Suprapubic skin (tissue), 4 donors: ENCODE results near the gene LCMT2.
"Not testable (repeated sequence)": the region's sequence is repeated elsewhere in the genome, so short reads cannot be mapped to it uniquely, and the experiment has no call there.

Experiments used
- EP300 ChIP-seq: sonication (generic); formaldehyde crosslinking; IDR thresholded peaks from one replicate; pipeline ENCODE4 v1.6.1; 2017; ENCODE audit warnings: antibody characterized with exemption
- POLR2A ChIP-seq, 2 donors: fragments of 450-650 bp; IDR thresholded peaks; one replicate each; pipeline ENCODE4 v1.6.1; 2017; ENCODE audit warnings: antibody characterized with exemption in 2 of 2, mild to moderate bottlenecking in 2 of 2, moderate library complexity in 2 of 2
- POLR2AphosphoS5 ChIP-seq, 3 donors: sonication (generic); formaldehyde crosslinking; IDR thresholded peaks; one replicate each; pipeline ENCODE4 v1.6.1; 2017; ENCODE audit warnings: antibody characterized with exemption in 3 of 3
- TF ChIP-seq, protein P1 (sequence below), 2 donors: fragments of 200-600 bp in 1 of 2; fragments of 450-650 bp in 1 of 2; sonication (generic) in 1 of 2; IDR thresholded peaks; one replicate each; pipeline ENCODE4 v1.5.1; 2016 to 2019; ENCODE audit warnings: antibody characterized with exemption in 2 of 2, mild to moderate bottlenecking in 1 of 2, moderate library complexity in 1 of 2

DNA sequence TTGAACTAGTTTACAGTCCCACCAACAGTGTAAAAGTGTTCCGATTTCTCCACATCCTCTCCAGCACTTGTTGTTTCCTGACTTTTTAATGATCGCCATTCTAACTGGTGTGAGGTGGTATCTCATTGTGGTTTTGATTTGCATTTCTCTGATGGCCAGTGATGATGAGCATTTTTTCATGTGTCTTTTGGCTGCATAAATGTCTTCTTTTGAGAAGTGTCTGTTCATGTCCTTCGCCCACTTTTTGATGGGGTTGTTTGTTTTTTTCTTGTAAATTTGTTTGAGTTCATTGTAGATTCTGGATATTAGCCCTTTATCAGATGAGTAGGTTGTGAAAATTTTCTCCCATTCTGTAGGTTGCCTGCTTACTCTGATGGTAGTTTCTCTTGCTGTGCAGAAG lies 40.7 kb downstream of the LCMT2 start:
- TF ChIP-seq, protein P1, sequence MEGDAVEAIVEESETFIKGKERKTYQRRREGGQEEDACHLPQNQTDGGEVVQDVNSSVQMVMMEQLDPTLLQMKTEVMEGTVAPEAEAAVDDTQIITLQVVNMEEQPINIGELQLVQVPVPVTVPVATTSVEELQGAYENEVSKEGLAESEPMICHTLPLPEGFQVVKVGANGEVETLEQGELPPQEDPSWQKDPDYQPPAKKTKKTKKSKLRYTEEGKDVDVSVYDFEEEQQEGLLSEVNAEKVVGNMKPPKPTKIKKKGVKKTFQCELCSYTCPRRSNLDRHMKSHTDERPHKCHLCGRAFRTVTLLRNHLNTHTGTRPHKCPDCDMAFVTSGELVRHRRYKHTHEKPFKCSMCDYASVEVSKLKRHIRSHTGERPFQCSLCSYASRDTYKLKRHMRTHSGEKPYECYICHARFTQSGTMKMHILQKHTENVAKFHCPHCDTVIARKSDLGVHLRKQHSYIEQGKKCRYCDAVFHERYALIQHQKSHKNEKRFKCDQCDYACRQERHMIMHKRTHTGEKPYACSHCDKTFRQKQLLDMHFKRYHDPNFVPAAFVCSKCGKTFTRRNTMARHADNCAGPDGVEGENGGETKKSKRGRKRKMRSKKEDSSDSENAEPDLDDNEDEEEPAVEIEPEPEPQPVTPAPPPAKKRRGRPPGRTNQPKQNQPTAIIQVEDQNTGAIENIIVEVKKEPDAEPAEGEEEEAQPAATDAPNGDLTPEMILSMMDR (IDR thresholded peaks at IDR 0.05), result not testable (repeated sequence)
- not testable (repeated sequence) for TF ChIP-seq EP300; POLR2A (IDR thresholded peaks at IDR 0.05); POLR2AphosphoS5 (IDR thresholded peaks at IDR 0.05)
